ENCODE results near the gene USP33.

- no peak for TF ChIP-seq POLR2A (IDR thresholded peaks at IDR 0.05)
- TF ChIP-seq CTCF (IDR thresholded peaks at IDR 0.05 in 4 of 5, conservative IDR thresholded peaks at IDR 0.05 in 1 of 5): no peak
Measured at GRCh38 chr1:77652970-77653516, 106.6 kb downstream of the USP33 start.
